Measurements from ENCODE around the gene GNAZ.

GNAZ gene

DNA sequence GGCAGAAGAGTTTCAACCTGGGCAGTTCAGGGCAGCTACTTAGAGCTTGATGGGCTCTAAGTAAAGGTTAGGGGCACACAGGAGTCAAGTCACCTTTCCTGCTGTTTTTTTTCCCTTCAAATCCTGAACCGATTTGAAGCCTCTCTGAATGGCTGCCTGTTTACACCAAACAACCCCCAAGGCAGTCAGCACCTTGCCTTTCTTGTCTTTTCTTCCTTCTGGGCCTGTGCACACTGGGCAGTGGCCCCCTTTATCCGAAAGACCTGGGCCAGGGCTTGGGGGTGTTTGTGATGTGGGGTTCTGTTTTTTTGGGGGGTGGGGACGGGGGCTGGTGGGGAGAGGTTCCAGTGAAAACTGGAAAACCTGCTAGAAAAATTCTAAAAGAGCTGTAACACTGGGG lies 67.1 kb downstream of the GNAZ start:
- H3K27ac ChIP-seq (ENCODE audit: low read depth, low read length): no peak overlapping the region
- no peaks in the 10 kb centered on the region for H3K27me3 ChIP-seq (ENCODE audit: control insufficient read depth, insufficient read depth, low read length)
- H3K4me1 ChIP-seq (ENCODE audit: control insufficient read depth, insufficient read depth, low read length): peaks cover 11% of the 10 kb centered on the region
- H3K9me3 ChIP-seq (ENCODE audit: control insufficient read depth, insufficient read depth, low read depth, low read length): no peaks in the 10 kb centered on the region
- H3K4me3 ChIP-seq (ENCODE audit: low read depth, low read length): no peak overlapping the region
- H3K36me3 ChIP-seq (ENCODE audit: control insufficient read depth, insufficient read depth, low read length): no peaks in the 10 kb centered on the region
- H3K9ac ChIP-seq (ENCODE audit: low read length): no peak overlapping the region

DNA sequence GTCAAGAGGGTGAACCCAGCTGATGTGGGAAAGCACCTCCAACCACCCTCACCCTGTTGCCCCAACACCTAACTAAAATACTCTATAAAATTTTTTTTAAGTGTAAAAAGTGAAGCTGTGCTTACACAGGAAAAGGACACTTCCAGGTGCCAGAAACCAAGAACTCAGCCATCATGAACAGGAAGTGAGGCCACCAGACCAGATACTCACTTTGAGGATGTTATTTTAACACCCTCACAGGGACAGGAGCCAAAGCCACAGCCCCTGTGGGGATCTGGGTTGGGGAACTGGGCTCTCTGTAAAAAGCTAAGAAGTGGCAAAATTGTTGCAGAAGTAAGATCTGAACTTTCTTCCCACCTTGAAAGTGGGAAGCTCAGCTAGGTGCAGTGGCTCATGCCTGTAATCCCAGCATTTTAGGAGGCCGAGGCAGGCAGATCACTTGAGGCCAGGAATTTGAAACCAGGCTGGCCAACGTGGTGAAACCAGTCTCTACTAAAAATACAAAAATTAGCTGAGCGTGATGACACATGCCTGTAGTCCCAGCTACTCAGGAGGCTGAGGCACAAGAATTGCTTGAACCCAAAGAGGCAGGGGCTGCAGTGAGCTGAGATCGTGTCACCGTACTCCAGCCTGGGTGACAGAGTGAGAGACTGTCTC lies 67.7 kb downstream of the GNAZ start:
- Histone ChIP-seq H3K9me3 (ENCODE audit: control insufficient read depth, insufficient read depth, low read depth, low read length) (no peaks in the 10 kb centered on the region), H3K36me3 (ENCODE audit: control insufficient read depth, insufficient read depth, low read length) (no peaks in the 10 kb centered on the region), H3K9ac (ENCODE audit: low read length) (no peak overlapping the region), H3K4me3 (ENCODE audit: low read depth, low read length) (no peak overlapping the region), H3K27me3 (ENCODE audit: control insufficient read depth, insufficient read depth, low read length) (no peaks in the 10 kb centered on the region), H3K4me1 (ENCODE audit: control insufficient read depth, insufficient read depth, low read length) (peaks cover 11% of the 10 kb centered on the region), H3K27ac (ENCODE audit: low read depth, low read length) (no peak overlapping the region)

DNA sequence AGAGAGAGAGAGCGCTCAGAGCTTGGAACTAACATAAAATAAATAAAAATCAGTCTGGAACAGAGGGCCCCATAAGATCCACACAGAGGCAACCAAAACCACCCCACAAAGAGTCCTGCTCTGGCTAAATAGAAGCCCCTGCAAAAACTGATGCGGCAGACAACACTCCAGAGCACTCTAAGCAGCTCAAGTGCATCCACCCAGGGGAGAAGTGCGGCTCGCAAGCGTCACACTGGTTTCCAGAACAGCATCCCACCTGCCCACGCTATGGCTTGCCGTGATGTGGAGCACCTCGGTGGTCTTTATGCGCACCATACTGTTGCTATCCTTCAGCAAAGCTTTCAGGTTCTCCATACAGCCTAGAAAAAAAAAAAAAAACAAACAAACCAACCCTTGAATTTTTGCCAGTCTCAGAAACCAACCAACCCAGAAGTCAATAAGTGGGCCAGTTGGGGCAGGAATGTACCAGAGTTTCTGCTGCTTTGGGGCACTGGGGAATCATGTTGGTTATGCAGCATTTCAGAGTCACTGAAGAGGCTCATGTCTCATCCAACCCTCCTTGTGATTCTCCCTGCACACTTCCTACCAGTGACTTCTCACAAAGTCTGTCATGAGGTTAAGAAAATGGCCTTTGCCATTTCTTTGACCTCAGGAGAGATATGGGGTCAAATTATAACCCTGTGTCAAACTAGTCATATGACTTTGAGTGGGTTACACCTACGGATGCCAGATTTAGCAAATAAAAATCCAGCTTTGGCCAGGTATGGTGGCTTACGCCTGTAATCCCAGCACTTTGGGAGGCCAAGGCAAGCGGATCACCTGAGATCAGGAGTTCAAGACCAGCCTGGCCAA lies 68.5 kb downstream of the GNAZ start:
- H3K27me3 ChIP-seq (ENCODE audit: control insufficient read depth, insufficient read depth, low read length): no peaks in the 10 kb centered on the region
- no peak overlapping the region for H3K9ac ChIP-seq (ENCODE audit: low read length)
- H3K27ac ChIP-seq (ENCODE audit: low read depth, low read length): no peak overlapping the region
- H3K4me1 ChIP-seq (ENCODE audit: control insufficient read depth, insufficient read depth, low read length): peaks cover 15% of the 10 kb centered on the region
- H3K4me3 ChIP-seq (ENCODE audit: low read depth, low read length): no peak overlapping the region
- H3K9me3 ChIP-seq (ENCODE audit: control insufficient read depth, insufficient read depth, low read depth, low read length): no peaks in the 10 kb centered on the region
- H3K36me3 ChIP-seq (ENCODE audit: control insufficient read depth, insufficient read depth, low read length): no peaks in the 10 kb centered on the region

DNA sequence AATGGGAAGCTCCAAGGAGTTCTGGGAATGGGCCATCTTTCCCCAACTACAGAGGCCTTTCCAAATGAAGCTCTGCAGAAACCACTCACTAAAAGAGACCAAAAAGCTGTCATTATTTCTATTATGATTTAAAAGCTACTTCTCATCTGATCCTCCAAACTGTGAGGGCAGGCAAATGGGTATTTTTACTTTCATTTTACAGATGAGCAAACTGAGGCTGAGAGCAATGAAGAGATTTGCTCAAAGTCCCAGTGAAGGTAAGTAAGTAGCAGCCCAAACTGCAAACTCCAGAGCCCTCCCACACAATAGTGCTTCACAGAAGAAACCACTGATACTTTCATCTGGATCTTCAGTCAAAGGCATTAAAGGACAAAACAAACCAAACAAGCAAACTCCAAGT lies 70.1 kb downstream of the GNAZ start:
- Histone ChIP-seq H3K9ac (ENCODE audit: low read length) (no peak overlapping the region), H3K27ac (ENCODE audit: low read depth, low read length) (no peak overlapping the region), H3K4me1 (ENCODE audit: control insufficient read depth, insufficient read depth, low read length) (peaks cover 19% of the 10 kb centered on the region), H3K4me3 (ENCODE audit: low read depth, low read length) (no peak overlapping the region), H3K27me3 (ENCODE audit: control insufficient read depth, insufficient read depth, low read length) (no peaks in the 10 kb centered on the region), H3K36me3 (ENCODE audit: control insufficient read depth, insufficient read depth, low read length) (no peaks in the 10 kb centered on the region), H3K9me3 (ENCODE audit: control insufficient read depth, insufficient read depth, low read depth, low read length) (no peaks in the 10 kb centered on the region)

DNA sequence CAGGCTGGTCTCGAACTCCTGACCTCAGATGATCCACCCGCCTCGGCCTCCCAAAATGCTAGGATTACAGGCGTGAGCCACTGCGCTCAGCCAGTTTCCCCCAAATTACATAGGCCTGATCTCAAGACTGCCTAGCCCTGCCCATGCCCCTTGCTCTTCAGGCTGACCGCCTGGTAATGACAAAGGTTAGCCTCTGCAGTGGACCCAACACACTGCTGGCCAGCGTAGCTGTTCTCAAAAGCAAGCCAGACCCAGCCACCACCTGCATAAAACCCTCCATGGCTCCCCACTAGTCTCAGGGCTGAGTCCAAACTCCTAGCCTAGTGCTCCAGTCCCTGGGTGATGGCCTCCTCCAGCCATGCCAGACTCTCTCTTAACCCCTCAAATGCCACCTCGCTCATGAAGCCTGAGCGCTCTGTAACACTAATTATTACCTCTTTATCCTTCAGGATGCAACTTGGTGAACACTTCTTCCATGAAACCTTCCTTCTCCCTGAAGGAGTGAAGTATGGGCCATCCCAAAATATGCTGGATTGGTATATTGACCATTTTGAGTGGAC lies 72.3 kb downstream of the GNAZ start:
- Histone ChIP-seq H3K9me3 (ENCODE audit: control insufficient read depth, insufficient read depth, low read depth, low read length) (no peaks in the 10 kb centered on the region), H3K27me3 (ENCODE audit: control insufficient read depth, insufficient read depth, low read length) (peaks cover 4% of the 10 kb centered on the region; the same call in 1 of the 2 replicates), H3K4me3 (ENCODE audit: low read depth, low read length) (no peak overlapping the region), H3K36me3 (ENCODE audit: control insufficient read depth, insufficient read depth, low read length) (no peaks in the 10 kb centered on the region), H3K4me1 (ENCODE audit: control insufficient read depth, insufficient read depth, low read length) (peaks cover 20% of the 10 kb centered on the region), H3K27ac (ENCODE audit: low read depth, low read length) (no peak overlapping the region), H3K9ac (ENCODE audit: low read length) (no peak overlapping the region)

DNA sequence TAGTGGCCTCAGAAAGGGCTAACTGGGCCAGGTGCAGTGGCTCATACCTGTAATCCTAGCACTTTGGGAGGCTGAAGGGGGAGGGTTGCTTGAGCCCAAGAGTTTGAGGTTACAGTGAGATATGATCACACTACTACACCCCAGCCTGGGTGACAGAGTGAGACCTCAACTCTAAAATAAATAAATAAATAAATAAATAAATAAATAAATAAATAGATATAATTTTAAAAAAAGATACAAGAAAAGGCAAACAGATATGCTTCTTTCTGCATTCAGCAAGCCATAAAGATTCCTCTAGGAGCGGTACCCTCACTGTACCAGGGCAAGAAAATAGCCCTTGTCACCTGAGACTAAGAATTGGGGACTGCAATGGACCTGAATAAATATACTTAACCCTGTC lies 72.8 kb downstream of the GNAZ start:
- Histone ChIP-seq H3K36me3 (ENCODE audit: control insufficient read depth, insufficient read depth, low read length) (no peaks in the 10 kb centered on the region), H3K27ac (ENCODE audit: low read depth, low read length) (no peak overlapping the region), H3K4me3 (ENCODE audit: low read depth, low read length) (no peak overlapping the region), H3K9me3 (ENCODE audit: control insufficient read depth, insufficient read depth, low read depth, low read length) (no peaks in the 10 kb centered on the region), H3K4me1 (ENCODE audit: control insufficient read depth, insufficient read depth, low read length) (peaks cover 20% of the 10 kb centered on the region), H3K27me3 (ENCODE audit: control insufficient read depth, insufficient read depth, low read length) (peaks cover 4% of the 10 kb centered on the region; the same call in 1 of the 2 replicates), H3K9ac (ENCODE audit: low read length) (no peak overlapping the region)

DNA sequence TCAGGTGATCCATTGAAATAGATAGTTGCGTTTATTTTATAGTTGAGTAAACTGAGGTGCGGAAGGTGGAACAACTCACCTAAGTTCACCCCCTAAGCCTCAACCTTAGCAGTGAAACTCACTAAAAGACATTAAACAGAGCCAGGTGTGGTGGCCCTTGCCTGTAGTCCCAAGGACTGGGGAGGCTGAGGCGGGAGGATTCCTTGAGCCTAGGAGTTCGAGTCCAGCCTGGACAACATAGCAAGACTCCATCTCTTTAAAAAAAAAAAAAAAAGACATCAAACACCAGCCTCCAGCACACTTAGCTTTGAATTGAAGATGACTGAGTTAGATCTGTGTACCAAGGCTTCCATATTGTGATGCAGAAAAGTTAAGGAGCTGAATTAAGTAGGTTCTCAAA lies 74.1 kb downstream of the GNAZ start:
- H3K4me1 ChIP-seq (ENCODE audit: control insufficient read depth, insufficient read depth, low read length): peaks cover 31% of the 10 kb centered on the region
- no peak overlapping the region for H3K4me3 ChIP-seq (ENCODE audit: low read depth, low read length)
- peaks cover 4% of the 10 kb centered on the region; the same call in 1 of the 2 replicates for H3K27me3 ChIP-seq (ENCODE audit: control insufficient read depth, insufficient read depth, low read length)
- H3K27ac ChIP-seq (ENCODE audit: low read depth, low read length): no peak overlapping the region
- no peak overlapping the region for H3K9ac ChIP-seq (ENCODE audit: low read length)
- H3K9me3 ChIP-seq (ENCODE audit: control insufficient read depth, insufficient read depth, low read depth, low read length): no peaks in the 10 kb centered on the region
- H3K36me3 ChIP-seq (ENCODE audit: control insufficient read depth, insufficient read depth, low read length): no peaks in the 10 kb centered on the region

DNA sequence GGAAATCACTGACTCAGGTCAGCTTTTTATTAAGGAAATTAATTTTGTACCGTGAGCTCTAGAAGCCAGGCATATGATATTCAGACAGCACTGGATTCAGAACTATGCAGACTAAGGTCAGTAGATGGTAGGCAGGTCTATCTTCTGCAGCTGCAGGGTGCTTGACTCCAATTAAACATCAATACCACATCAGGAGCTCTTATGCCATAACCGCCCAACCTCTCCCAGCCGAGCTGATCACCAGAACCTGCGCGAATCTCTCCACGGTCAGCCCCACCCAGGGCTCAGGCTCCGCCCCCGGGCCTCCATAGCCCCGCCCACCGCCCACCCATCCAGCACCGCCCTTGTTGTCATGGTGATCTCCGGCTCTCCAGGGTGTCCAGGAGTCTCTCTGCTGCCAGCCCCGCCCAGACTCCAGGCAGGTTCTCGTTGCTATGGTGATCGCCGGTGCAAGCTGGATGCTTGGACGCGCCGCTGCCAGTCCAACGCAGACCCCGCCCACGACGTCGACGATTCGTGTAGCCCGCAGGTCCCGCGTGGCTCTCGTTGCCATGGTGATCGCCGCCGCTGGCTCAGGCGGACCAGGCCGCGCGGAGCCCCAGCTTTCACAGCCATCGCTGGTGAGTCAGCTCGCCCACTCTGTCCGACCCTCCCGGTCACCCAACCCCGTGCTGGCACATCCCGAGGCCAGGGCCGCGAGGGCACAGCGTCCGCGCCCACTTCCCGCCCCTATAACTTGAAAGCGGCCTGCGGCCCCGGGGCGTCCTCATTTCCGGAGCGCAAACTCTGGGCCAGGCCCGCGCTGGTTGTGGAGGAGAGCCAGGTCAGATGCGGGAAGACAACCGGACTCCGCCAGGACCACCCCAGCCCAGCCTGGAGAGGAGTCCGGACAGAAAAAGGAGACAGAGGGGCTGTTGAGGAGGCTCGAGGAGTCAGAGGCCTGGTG lies 74.9 kb downstream of the GNAZ start, which contains the start of gene RAB36:
TSS of gene RAB36 (plus strand) at position 546 of the 946 bp plus-strand sequence. CDS start 1,140 bp downstream, outside the sequence.
- Histone ChIP-seq H3K27ac (ENCODE audit: low read depth, low read length) (no peak within 1 kb of the TSS), H3K9me3 (ENCODE audit: control insufficient read depth, insufficient read depth, low read depth, low read length) (no peaks in the 10 kb centered on the region), H3K36me3 (ENCODE audit: control insufficient read depth, insufficient read depth, low read length) (no peaks in the 10 kb centered on the region), H3K27me3 (ENCODE audit: control insufficient read depth, insufficient read depth, low read length) (peaks cover 4% of the 10 kb centered on the region; the same call in 1 of the 2 replicates), H3K9ac (ENCODE audit: low read length) (peak within 1 kb of the TSS; percentile 46), H3K4me1 (ENCODE audit: control insufficient read depth, insufficient read depth, low read length) (peaks cover 37% of the 10 kb centered on the region), H3K4me3 (ENCODE audit: low read depth, low read length) (peak within 1 kb of the TSS; percentile 73)

DNA sequence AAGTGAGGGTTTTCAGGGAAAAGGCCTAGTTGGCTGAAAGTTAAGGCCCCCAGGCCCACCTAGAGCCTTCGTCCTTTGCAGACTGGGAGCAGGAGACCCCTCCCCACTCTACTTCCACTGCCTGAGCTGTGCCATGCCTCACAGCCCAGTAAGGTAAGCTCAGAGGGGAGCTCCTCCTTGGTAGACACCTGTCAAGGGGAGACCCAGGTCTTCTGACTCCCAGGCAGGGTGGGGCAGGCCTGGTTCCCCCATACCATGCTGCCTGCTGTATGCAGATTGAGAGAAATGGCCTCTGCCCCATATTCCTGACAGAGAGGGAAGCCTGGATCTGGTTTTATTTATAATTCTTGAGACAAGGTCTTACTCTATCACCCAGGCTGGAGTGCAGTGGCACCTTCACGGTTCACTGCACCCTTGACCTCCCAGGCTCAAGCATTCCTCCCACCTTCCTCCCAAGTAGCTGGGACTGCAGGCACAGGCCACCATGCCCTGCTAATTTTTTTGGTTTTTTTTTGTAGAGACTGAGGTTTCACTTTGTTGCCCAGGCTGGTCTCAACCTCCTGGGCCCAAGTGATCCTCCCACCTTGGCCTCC lies 75.7 kb downstream of the GNAZ start:
- H3K27me3 ChIP-seq (ENCODE audit: control insufficient read depth, insufficient read depth, low read length): peaks cover 4% of the 10 kb centered on the region; the same call in 1 of the 2 replicates
- no peaks in the 10 kb centered on the region for H3K9me3 ChIP-seq (ENCODE audit: control insufficient read depth, insufficient read depth, low read depth, low read length)
- no peak overlapping the region for H3K27ac ChIP-seq (ENCODE audit: low read depth, low read length)
- H3K4me3 ChIP-seq (ENCODE audit: low read depth, low read length): peak overlapping the region; percentile 73
- H3K36me3 ChIP-seq (ENCODE audit: control insufficient read depth, insufficient read depth, low read length): no peaks in the 10 kb centered on the region
- H3K9ac ChIP-seq (ENCODE audit: low read length): peak overlapping the region; percentile 46
- H3K4me1 ChIP-seq (ENCODE audit: control insufficient read depth, insufficient read depth, low read length): peaks cover 37% of the 10 kb centered on the region

All from HUES6 (cell line).